HL-60 (cell line): ENCODE measurements around the gene AP1AR.

Source experiments
- DNase-seq, 2 experiments: peaks; one replicate each; pipeline ENCODE4 v3.0.0-alpha.2; 2010 to 2020; ENCODE audit warnings: low read depth in 1 of 2, low spot score in 1 of 2
- H3K27ac ChIP-seq: fragments of 250-450 bp; sonication (Bioruptor Pico); replicated peaks from 2 replicates; pipeline ENCODE4 v1.5.1; 2020; ENCODE audit warnings: mild to moderate bottlenecking, moderate library complexity
- H3K27me3 ChIP-seq: fragments of 250-450 bp; sonication (Bioruptor Pico); 2 replicates; pipeline ENCODE4 v1.5.1; 2021; ENCODE audit warnings: mild to moderate bottlenecking, moderate library complexity; ENCODE audit not compliant: insufficient read depth, poor library complexity, severe bottlenecking
- H3K4me3 ChIP-seq: replicated peaks from 2 replicates; pipeline ENCODE4 v1.5.1; 2011; ENCODE audit warnings: mild to moderate bottlenecking, control low read depth, low read length; ENCODE audit not compliant: insufficient read depth
- GABPA ChIP-seq: IDR thresholded peaks from 2 replicates; pipeline ENCODE4 v1.6.1; 2012; ENCODE audit warnings: low read depth
- POLR2AphosphoS5 ChIP-seq: IDR thresholded peaks from 2 replicates; pipeline ENCODE4 v1.6.1; 2012; ENCODE audit warnings: low read depth
- SPI1 ChIP-seq: IDR thresholded peaks from 2 replicates; pipeline ENCODE4 v1.6.1; 2012; ENCODE audit warnings: low read depth, mild to moderate bottlenecking, borderline replicate concordance
- TF ChIP-seq, protein P1 (sequence below): IDR thresholded peaks from one replicate; pipeline ENCODE4 v1.5.1; 2011; ENCODE audit warnings: low read length, control low read depth, inconsistent platforms; ENCODE audit not compliant: insufficient read depth
- TF ChIP-seq, protein P2 (sequence below): IDR thresholded peaks from 2 replicates; pipeline ENCODE4 v1.6.1; 2012; ENCODE audit warnings: low read depth; ENCODE audit not compliant: insufficient replicate concordance

The AP1AR gene

DNA sequence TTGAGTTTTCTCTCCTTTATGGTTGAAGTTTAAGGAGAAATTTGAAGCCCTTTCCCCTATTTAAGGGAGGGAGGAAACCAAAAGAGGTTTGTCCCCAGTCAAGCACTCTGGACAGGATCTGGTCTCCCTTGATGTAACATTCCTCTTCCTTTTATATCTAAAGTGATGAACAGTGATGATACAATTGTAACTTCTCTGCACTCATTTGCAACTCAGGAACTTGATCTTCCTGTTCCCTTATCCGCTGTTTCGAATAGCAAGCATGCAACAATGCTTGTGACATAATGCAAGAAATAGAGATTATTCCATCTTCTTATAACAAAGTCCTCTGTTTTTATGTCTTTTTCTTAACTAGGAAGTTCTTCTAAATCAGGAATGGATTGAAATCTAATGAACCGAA lies 83.9 kb downstream of the AP1AR start:
- TF ChIP-seq GABPA (no peak), SPI1 (no peak), POLR2AphosphoS5 (no peak)
- TF ChIP-seq, protein P1, sequence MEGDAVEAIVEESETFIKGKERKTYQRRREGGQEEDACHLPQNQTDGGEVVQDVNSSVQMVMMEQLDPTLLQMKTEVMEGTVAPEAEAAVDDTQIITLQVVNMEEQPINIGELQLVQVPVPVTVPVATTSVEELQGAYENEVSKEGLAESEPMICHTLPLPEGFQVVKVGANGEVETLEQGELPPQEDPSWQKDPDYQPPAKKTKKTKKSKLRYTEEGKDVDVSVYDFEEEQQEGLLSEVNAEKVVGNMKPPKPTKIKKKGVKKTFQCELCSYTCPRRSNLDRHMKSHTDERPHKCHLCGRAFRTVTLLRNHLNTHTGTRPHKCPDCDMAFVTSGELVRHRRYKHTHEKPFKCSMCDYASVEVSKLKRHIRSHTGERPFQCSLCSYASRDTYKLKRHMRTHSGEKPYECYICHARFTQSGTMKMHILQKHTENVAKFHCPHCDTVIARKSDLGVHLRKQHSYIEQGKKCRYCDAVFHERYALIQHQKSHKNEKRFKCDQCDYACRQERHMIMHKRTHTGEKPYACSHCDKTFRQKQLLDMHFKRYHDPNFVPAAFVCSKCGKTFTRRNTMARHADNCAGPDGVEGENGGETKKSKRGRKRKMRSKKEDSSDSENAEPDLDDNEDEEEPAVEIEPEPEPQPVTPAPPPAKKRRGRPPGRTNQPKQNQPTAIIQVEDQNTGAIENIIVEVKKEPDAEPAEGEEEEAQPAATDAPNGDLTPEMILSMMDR = no peak
- TF ChIP-seq, protein P2, sequence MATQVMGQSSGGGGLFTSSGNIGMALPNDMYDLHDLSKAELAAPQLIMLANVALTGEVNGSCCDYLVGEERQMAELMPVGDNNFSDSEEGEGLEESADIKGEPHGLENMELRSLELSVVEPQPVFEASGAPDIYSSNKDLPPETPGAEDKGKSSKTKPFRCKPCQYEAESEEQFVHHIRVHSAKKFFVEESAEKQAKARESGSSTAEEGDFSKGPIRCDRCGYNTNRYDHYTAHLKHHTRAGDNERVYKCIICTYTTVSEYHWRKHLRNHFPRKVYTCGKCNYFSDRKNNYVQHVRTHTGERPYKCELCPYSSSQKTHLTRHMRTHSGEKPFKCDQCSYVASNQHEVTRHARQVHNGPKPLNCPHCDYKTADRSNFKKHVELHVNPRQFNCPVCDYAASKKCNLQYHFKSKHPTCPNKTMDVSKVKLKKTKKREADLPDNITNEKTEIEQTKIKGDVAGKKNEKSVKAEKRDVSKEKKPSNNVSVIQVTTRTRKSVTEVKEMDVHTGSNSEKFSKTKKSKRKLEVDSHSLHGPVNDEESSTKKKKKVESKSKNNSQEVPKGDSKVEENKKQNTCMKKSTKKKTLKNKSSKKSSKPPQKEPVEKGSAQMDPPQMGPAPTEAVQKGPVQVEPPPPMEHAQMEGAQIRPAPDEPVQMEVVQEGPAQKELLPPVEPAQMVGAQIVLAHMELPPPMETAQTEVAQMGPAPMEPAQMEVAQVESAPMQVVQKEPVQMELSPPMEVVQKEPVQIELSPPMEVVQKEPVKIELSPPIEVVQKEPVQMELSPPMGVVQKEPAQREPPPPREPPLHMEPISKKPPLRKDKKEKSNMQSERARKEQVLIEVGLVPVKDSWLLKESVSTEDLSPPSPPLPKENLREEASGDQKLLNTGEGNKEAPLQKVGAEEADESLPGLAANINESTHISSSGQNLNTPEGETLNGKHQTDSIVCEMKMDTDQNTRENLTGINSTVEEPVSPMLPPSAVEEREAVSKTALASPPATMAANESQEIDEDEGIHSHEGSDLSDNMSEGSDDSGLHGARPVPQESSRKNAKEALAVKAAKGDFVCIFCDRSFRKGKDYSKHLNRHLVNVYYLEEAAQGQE = no peak
- DNase-seq = peak; percentile 26 to 41
- Histone ChIP-seq H3K27me3 (no peaks in the 10 kb centered on the region), H3K4me3 (no peak overlapping the region), H3K27ac (no peak overlapping the region)

DNA sequence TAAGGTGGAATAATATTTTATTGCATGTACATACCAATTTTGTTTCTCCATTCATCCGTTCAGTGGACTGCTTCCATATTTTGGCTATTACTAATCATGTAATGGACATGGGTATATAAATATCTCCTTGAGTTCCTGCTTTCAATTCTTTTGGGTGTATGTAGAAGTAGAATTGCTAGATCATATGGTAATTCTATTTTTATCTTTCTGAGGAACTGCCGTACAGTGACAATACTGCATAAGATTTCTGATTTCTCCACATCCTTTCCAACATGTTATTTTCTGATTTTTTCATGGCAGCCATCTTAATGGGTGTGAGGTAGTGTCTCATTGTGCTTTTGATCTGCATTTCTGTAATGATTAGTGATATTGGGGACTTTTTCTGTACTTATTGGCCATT lies 84.8 kb downstream of the AP1AR start:
- DNase-seq = no peak
- H3K4me3 ChIP-seq = no peak overlapping the region
- no peak overlapping the region for H3K27ac ChIP-seq
- TF ChIP-seq GABPA = no peak
- TF ChIP-seq, protein P2 = no peak
- TF ChIP-seq, protein P1 = no peak
- TF ChIP-seq SPI1 = no peak
- TF ChIP-seq POLR2AphosphoS5 = no peak
- no peaks in the 10 kb centered on the region for H3K27me3 ChIP-seq

DNA sequence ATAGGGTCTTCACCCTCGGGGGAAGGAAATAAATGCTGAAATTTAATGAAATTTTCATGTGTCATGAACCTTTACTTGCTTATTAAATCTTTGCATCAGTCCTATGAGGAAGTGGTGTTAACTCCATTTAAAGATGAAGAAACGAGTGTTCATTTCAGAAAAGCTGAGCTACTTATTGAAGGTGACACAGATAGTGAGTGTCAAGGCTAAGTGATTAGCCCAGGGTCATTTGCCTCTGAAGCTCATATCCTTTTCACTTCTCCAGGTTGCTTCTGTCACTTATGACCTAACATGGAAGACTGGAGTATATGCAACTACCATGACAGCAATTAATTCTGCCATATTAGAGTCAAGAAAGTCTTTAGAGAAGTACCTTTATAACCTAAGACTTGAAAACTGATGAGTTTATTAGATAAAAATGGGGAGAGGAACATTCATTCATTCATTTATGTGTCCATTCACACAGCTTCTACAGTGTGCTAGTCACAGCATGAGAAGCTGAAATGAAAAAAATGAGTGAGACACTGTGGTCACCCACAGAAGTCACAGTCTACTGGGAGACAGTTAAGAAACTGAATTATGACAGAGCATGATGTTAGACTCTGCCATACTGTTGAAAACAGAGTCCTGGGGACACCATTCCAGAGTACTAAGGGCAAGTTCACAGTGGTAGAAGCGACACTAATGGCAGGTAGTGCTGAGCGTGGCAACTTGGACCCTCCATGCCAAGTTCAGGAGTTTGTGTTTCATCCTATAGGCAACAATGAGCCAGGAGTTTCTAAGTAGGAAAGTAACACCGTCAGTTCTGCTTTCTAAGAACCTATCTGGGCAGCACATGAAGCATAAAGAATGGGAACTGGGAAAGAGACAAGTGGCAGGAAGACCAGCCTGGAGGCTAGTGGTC lies 86.9 kb downstream of the AP1AR start:
- H3K27me3 ChIP-seq = no peaks in the 10 kb centered on the region
- no peak overlapping the region for H3K27ac ChIP-seq
- TF ChIP-seq POLR2AphosphoS5 (no peak), SPI1 (peak; percentile 23; the same call in 1 of the 2 replicates), GABPA (no peak)
- TF ChIP-seq, protein P2 = no peak
- H3K4me3 ChIP-seq = no peak overlapping the region
- DNase-seq = peak in 1 of 2 experiments; percentile 17
